Natural killer cell (primary cell): ENCODE measurements around the gene MIEF1. TPM values are rescaled to one million over a fixed set of nuclear protein-coding genes. Genes with fewer than 3 reads are reported as not detected.

ENCODE experiments used
- ATAC-seq, 3 donors: fragments of 150-1000 bp in 2 of 3; fragments of 200-7000 bp in 1 of 3; cut with Tn5 transposase; 1 replicate in 1 of 3; 2 replicates in 2 of 3; pipeline ENCODE4 v1.10.0; 2021; ENCODE audit warnings: mild to moderate bottlenecking in 2 of 3, moderate library complexity in 2 of 3
- DNase-seq, 2 donors: peaks; one replicate each; pipeline versions ENCODE4 v3.0.0 to v3.0.0-alpha.2; 2013 to 2021; ENCODE audit warnings: mixed read lengths in 1 of 2
- H3K27ac ChIP-seq: one replicate; pipeline ENCODE4 v1.5.1; 2013; ENCODE audit warnings: mild to moderate bottlenecking, low read length
- H3K27me3 ChIP-seq: one replicate; pipeline ENCODE4 v1.6.1; 2013; ENCODE audit warnings: low read length; ENCODE audit not compliant: control insufficient read depth, insufficient read depth
- H3K36me3 ChIP-seq: one replicate; pipeline ENCODE4 v1.6.1; 2013; ENCODE audit warnings: low read length; ENCODE audit not compliant: control insufficient read depth, insufficient read depth
- H3K4me1 ChIP-seq: one replicate; pipeline ENCODE4 v1.6.1; 2013; ENCODE audit warnings: low read length; ENCODE audit not compliant: control insufficient read depth, insufficient read depth
- H3K4me3 ChIP-seq: one replicate; pipeline ENCODE4 v1.5.1; 2013; ENCODE audit warnings: low read length
- H3K9me3 ChIP-seq: one replicate; pipeline ENCODE4 v1.6.1; 2013; ENCODE audit warnings: low read length; ENCODE audit not compliant: control insufficient read depth, insufficient read depth
- H3K27ac Mint-ChIP-seq, 2 donors: one replicate each; pipeline ENCODE4 v1.8.0; 2022; ENCODE audit warnings: mild to moderate bottlenecking in 2 of 2, mixed read lengths in 2 of 2, moderate library complexity in 1 of 2
- H3K27me3 Mint-ChIP-seq, 2 donors: one replicate each; pipeline ENCODE4 v1.8.0; 2022; ENCODE audit warnings: low read depth in 2 of 2, mixed read lengths in 2 of 2
- H3K36me3 Mint-ChIP-seq: one replicate; pipeline ENCODE4 v1.8.0; 2022; ENCODE audit warnings: mixed read lengths
- H3K4me1 Mint-ChIP-seq, 2 donors: one replicate each; pipeline ENCODE4 v1.8.0; 2022; ENCODE audit warnings: mixed read lengths in 2 of 2
- H3K4me3 Mint-ChIP-seq: one replicate; pipeline ENCODE4 v1.8.0; 2022; ENCODE audit warnings: mild to moderate bottlenecking, moderate library complexity, mixed read lengths
- H3K9me3 Mint-ChIP-seq, 2 donors: one replicate each; pipeline ENCODE4 v1.8.0; 2022; ENCODE audit warnings: mixed read lengths in 2 of 2
- WGBS: methylation state at CpG from one replicate; pipeline ENCODE4 v1.1.7; 2013; ENCODE audit warnings: missing lambda C conversion rate; ENCODE audit not compliant: insufficient coverage; 5-methylcytosine and 5-hydroxymethylcytosine counted together
- intact Hi-C: fragments of 100-400 bp; cut with micrococcal nuclease; formaldehyde crosslinking; loops from one replicate; pipeline ENCODE4 v1.14.2; 2022
- total RNA-seq, 4 donors: library from RNA; stranded (reverse); fragments of 120-200 nt in 1 of 4; gene quantifications; one replicate each; pipeline versions ENCODE4 v1.2.3 to v1.2.4, GENCODE V29; 2013 to 2022
- TF ChIP-seq, protein P1 (sequence below): fragments of 200-600 bp; IDR thresholded peaks from one replicate; pipeline ENCODE4 v1.8.0; 2022; ENCODE audit warnings: antibody characterized with exemption

The MIEF1 gene
- total RNA-seq, 3 donors from 2014 or later (not counting 1 experiment from before 2014, with no cell fraction given) = 16.1 to 27.6 (median 25.1) TPM

DNA sequence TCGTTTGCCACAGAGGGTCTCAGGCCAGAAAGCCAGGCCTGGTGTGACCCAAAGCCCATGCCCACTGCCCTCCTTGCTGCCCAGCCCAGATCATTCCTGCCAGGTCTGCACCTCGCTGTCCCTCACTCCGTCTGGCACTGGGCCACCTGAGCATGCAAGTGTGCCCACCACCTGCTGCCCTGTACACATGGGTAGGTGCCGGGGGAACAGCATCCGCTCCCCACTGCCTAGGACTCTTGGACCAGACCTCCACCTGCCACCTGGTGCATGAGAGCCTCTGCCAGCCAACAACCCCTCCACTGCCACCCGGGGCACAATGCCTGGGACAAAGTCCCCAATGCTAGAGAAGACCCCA lies 32.8 kb upstream of the MIEF1 start:
- TF ChIP-seq, protein P1, sequence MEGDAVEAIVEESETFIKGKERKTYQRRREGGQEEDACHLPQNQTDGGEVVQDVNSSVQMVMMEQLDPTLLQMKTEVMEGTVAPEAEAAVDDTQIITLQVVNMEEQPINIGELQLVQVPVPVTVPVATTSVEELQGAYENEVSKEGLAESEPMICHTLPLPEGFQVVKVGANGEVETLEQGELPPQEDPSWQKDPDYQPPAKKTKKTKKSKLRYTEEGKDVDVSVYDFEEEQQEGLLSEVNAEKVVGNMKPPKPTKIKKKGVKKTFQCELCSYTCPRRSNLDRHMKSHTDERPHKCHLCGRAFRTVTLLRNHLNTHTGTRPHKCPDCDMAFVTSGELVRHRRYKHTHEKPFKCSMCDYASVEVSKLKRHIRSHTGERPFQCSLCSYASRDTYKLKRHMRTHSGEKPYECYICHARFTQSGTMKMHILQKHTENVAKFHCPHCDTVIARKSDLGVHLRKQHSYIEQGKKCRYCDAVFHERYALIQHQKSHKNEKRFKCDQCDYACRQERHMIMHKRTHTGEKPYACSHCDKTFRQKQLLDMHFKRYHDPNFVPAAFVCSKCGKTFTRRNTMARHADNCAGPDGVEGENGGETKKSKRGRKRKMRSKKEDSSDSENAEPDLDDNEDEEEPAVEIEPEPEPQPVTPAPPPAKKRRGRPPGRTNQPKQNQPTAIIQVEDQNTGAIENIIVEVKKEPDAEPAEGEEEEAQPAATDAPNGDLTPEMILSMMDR = no peak
- H3K27ac Mint-ChIP-seq = no peak overlapping the region
- no peak overlapping the region for H3K4me3 Mint-ChIP-seq
- Histone ChIP-seq H3K27me3 (no peaks in the 10 kb centered on the region), H3K4me3 (no peak overlapping the region), H3K27ac (no peak overlapping the region), H3K9me3 (no peaks in the 10 kb centered on the region), H3K36me3 (no peaks in the 10 kb centered on the region), H3K4me1 (peaks cover 41% of the 10 kb centered on the region)
- DNase-seq = no peak
- no peaks in the 10 kb centered on the region for H3K9me3 Mint-ChIP-seq
- 82% methylated on average over 6 of the region's 6 CpGs for WGBS
- peaks cover 6 to 16% of the 10 kb centered on the region in 2 donors for H3K4me1 Mint-ChIP-seq
- no peaks in the 10 kb centered on the region for H3K36me3 Mint-ChIP-seq
- ATAC-seq = no peak
- H3K27me3 Mint-ChIP-seq = peaks cover 0 to 2% of the 10 kb centered on the region in 2 donors
- intact Hi-C loops = no loop called here

DNA sequence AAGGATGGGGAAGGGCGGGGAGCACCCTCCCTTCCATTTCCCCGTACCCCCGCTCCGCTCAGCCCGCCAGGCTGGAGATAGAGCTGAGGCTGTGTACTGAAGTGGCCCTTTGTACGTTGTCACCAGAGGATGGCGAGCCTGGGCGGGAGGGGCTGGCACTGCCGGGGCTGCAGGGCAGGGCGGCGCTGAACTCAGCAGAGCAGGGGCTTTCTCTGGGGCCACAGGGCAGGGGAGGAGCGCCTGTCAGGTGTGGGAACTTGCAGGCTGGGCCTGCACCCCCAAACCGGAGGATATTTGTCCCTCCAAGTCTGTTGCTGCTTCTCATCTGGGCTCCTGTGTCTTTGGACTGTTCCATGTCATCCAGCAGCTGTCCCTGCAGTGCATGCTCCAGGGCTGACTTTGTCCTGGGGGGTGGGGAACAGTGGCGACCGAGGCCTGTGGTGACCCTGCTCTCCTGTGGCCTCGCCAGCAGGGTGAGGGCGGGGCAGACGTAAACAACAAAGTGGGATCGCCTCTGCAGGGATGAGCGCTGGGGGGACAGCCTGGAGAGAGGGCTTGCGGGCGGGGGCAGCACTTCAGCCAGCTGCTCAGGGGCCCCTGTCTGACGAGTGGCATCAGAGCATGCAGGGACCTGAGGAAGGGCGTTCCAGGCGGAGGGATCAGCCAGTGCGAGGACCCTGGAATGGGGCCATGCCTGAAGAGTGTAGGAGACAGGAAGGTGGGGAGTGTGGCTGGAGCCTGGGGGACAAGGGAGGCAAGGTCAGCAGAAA lies 32.2 kb upstream of the MIEF1 start:
- H3K4me1 Mint-ChIP-seq = peaks cover 6 to 16% of the 10 kb centered on the region in 2 donors
- no peak for ATAC-seq
- DNase-seq = no peak
- H3K27me3 Mint-ChIP-seq = peaks cover 0 to 2% of the 10 kb centered on the region in 2 donors
- intact Hi-C loops = no loop called here
- H3K4me3 ChIP-seq = no peak overlapping the region
- no peaks in the 10 kb centered on the region for H3K9me3 Mint-ChIP-seq
- no peaks in the 10 kb centered on the region for H3K9me3 ChIP-seq
- H3K27me3 ChIP-seq = no peaks in the 10 kb centered on the region
- TF ChIP-seq, protein P1 = no peak
- no peak overlapping the region for H3K4me3 Mint-ChIP-seq
- no peak overlapping the region for H3K27ac ChIP-seq
- peaks cover 39% of the 10 kb centered on the region for H3K4me1 ChIP-seq
- H3K27ac Mint-ChIP-seq = peak overlapping the region in 1 of 2 donors; percentile 7
- H3K36me3 ChIP-seq = no peaks in the 10 kb centered on the region
- 79% methylated on average over 26 of the region's 26 CpGs for WGBS
- H3K36me3 Mint-ChIP-seq = no peaks in the 10 kb centered on the region

DNA sequence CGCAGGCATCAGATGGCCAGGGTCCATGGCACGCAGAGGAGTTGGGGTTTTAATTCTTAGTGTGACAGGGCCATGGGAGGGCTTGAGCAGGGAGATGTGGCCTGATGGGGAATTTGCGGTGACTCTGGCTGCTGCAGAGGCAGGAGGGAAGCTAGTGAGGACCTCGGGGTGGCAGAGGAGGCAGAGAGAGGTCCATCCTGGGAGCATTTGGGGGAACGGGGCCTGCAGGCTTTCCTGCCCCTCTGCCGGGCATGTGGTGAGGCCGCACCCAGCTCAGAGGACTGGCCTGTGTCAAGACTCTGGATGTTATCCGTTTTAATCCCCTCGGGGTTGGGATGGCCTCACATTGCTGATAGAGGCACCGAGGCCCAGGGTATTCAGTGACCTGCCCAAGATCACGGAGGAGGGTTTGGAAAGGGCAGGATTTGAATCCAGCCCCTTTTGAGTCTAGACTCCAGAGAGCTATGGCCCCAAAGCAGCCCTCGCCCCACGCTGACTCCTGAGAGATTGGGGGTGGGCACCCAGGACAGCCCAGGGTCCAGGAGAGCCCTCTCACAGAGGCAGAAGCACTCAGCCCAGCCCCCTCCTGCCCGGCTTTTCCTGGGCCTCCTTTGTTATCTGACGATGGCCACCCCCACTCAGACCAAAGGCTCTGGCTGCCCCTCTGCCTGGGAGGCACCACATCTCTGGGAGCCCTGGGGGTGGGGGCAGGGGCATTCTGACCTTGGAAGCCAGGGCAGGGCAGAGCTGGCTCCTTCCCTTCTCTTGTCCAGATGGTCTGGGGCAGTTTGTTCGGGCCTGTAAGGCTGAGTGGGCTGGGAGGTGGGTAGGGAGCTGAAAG lies 31.4 kb upstream of the MIEF1 start:
- H3K9me3 Mint-ChIP-seq = no peaks in the 10 kb centered on the region
- peak overlapping the region in 1 of 2 donors; percentile 7 for H3K27ac Mint-ChIP-seq
- TF ChIP-seq, protein P1 = no peak
- peaks cover 38% of the 10 kb centered on the region for H3K4me1 ChIP-seq
- H3K27ac ChIP-seq = no peak overlapping the region
- ATAC-seq = no peak
- no peak for DNase-seq
- peaks cover 6 to 16% of the 10 kb centered on the region in 2 donors for H3K4me1 Mint-ChIP-seq
- H3K27me3 ChIP-seq = no peaks in the 10 kb centered on the region
- no peak overlapping the region for H3K4me3 ChIP-seq
- H3K36me3 ChIP-seq = no peaks in the 10 kb centered on the region
- H3K36me3 Mint-ChIP-seq = no peaks in the 10 kb centered on the region
- peaks cover 0 to 2% of the 10 kb centered on the region in 2 donors for H3K27me3 Mint-ChIP-seq
- H3K4me3 Mint-ChIP-seq = no peak overlapping the region
- WGBS = 89% methylated on average over 16 of the region's 16 CpGs
- intact Hi-C loops = no loop called here
- no peaks in the 10 kb centered on the region for H3K9me3 ChIP-seq
